H1 (cell line): Measurements from ENCODE around the gene BRSK2. TPM values are rescaled to one million over a fixed set of nuclear protein-coding genes. Genes with fewer than 3 reads are reported as not detected.

Experiments
- ATF2 ChIP-seq: IDR thresholded peaks from 2 replicates; pipeline ENCODE4 v1.6.1; 2012; ENCODE audit warnings: low read length, inconsistent platforms
- polyA plus RNA-seq, 7 experiments: library from polyadenylated mRNA; depleted of rRNA in 3 of 7; stranded (reverse) in 5 of 7; unstranded in 2 of 7; fragments of >200 nt in 5 of 7; fragments of 200-250 nt in 2 of 7; gene quantifications; 1 replicate in 5 of 7; 2 replicates in 1 of 7; 4 replicates in 1 of 7; pipeline versions ENCODE4 v1.2.1 to v1.2.3, GENCODE V29; 2011 to 2013; ENCODE audit warnings: missing spikeins in 2 of 7, mixed read lengths in 2 of 7
- total RNA-seq: library from RNA; stranded (reverse); fragmentation: NEBNext Ultra II Directional; extraction: Animal tissue kit (Norgen Biotek cat#: 25700); gene quantifications from 2 replicates; pipeline ENCODE4 v1.2.1, GENCODE V29; 2021

The BRSK2 gene
- total and polyA plus RNA-seq, 2 of the 8 experiments (the other 6 are each of a cell fraction or from before 2014, with no cell fraction given) = 17.3 to 27.1 TPM

GRCh38 chr11:1440066-1440465 lies 50.3 kb downstream of the BRSK2 start (continued):
- TF ChIP-seq ATF2 = no peak
